SK-N-SH (cell line): ENCODE results near the gene NMNAT2.

Experiments used
- EP300 ChIP-seq, 2 experiments: IDR thresholded peaks; 2 replicates each; pipeline versions ENCODE4 v1.4.0 to v1.6.1; 2012; ENCODE audit warnings: borderline replicate concordance in 1 of 2, low read depth in 1 of 2, low read length in 1 of 2
- JUND ChIP-seq: IDR thresholded peaks from 2 replicates; pipeline ENCODE4 v1.4.0; 2012
- POLR2AphosphoS5 ChIP-seq: IDR thresholded peaks from 2 replicates; pipeline ENCODE4 v1.6.1; 2012; ENCODE audit warnings: low read depth, low read length

DNA sequence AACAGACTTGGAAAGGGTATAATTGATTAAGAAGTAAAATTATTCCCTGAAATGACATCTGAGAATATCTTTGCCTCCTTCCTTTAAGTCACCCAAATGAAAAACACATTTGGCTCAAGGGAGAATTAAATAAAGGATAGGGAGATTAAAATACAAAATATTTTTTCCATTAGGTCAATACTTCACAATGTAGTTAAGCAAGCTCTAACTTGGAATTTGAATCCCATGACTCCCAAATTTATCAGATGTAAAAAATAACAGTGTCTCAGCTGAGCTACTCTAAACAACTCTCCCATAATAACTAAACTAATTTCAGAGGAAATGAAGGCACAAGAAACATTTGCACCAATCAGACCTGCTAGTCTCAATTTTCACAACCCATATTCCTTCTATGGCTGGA lies 6.5 kb upstream of the NMNAT2 start:
- TF ChIP-seq JUND, result no peak
- TF ChIP-seq EP300 (IDR thresholded peaks at IDR 0.05; ENCODE audit: borderline replicate concordance in 1 of 2, low read depth in 1 of 2, low read length in 1 of 2), result no peak
- TF ChIP-seq POLR2AphosphoS5, result no peak
